ENCODE data around the gene NXF3.
"Not testable (repeated sequence)": the region's sequence is repeated elsewhere in the genome, so short reads cannot be mapped to it uniquely, and the experiment has no call there.

Gene NXF3
- total RNA-seq: 0 to 0.19 (median 0) reads per million in 3 experiments

- no peak for DNase-seq
Measured at GRCh38 chrX:103092942-103093341, at the start of gene NXF3. NXF3 (minus strand) TSS chrX:103093143; CDS start chrX:103093023, 120 bp downstream.

DNA sequence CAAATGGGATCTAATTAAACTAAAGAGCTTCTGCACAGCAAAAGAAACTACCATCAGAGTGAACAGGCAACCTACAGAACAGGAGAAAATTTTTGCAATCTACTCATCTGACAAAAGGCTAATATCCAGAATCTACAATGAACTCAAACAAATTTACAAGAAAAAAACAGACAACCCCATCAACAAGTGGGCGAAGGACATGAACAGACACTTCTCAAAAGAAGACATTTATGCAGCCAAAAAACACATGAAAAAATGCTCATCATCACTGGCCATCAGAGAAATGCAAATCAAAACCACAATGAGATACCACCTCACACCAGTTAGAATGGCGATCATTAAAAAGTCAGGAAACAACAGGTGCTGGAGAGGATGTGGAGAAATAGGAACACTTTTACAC, 43.6 kb upstream of the NXF3 start:
- DNase-seq: not testable (repeated sequence)

GRCh38 chrX:103124284-103124683, 31.3 kb upstream of the NXF3 start:
- DNase-seq: no peak

GRCh38 chrX:103120748-103121147, 27.8 kb upstream of the NXF3 start:
- DNase-seq: no peak

- DNase-seq: not testable (repeated sequence)
Measured at GRCh38 chrX:103116970-103117369, 24.0 kb upstream of the NXF3 start.

DNA sequence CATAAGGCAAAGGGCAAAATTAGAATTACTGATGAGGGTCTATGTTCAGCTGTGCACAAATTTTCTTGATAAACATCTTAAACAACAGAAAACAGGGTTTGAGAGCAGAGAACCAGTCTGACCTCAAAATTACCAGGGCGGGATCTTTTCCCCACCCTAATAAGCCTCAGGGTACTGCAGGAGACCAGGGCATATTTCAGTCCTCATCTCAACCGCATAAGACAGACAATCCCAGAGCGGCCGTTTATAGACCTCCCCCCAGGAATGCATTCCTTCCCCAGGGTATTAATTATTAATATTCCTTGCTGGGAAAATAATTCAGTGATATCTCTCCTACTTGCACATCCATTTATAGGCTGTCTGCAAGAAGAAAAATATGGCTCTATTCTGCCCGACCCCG, 16.6 kb upstream of the NXF3 start:
- not testable (repeated sequence) for DNase-seq

DNA sequence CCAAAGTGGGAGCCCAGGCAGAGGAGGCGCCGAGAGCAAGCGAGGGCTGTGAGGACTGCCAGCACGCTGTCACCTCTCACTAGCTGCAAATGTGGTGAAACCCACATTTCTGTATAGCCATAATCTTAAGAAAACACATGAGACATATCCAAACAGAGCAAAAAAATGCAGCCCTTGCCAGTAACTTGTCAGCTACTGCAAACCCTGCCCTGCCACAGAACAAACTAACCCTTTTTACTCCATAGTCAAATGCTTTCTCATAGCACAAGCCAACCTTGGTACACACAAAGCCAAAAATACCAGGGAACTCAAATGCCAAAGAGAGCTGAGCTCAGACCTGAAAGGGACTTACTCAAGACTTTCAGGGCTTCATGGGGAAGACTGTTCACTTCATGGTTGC, 14.9 kb upstream of the NXF3 start:
- DNase-seq: no peak

GRCh38 chrX:103107227-103107737, 14.3 kb upstream of the NXF3 start:
- DNase-seq: not testable (repeated sequence)

DNA sequence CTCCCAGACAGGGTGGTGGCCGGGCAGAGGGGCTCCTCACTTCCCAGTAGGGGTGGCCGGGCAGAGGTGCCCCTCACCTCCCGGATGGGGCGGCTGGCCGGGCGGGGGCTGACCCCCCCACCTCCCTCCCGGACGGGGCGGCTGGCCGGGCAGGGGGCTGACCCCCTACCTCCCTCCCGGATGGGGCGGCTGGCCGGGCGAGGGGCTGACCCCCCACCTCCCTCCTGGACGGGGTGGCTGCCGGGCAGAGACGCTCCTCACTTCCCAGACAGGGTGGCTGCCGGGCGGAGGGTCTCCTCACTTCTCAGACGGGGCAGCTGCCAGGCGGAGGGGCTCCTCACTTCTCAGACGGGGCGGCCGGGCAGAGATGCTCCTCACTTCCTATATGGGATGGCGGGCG, 11.4 kb upstream of the NXF3 start:
- DNase-seq: not testable (repeated sequence)

- DNase-seq: not testable (repeated sequence)
Measured at GRCh38 chrX:103103866-103104265, 10.9 kb upstream of the NXF3 start.

DNA sequence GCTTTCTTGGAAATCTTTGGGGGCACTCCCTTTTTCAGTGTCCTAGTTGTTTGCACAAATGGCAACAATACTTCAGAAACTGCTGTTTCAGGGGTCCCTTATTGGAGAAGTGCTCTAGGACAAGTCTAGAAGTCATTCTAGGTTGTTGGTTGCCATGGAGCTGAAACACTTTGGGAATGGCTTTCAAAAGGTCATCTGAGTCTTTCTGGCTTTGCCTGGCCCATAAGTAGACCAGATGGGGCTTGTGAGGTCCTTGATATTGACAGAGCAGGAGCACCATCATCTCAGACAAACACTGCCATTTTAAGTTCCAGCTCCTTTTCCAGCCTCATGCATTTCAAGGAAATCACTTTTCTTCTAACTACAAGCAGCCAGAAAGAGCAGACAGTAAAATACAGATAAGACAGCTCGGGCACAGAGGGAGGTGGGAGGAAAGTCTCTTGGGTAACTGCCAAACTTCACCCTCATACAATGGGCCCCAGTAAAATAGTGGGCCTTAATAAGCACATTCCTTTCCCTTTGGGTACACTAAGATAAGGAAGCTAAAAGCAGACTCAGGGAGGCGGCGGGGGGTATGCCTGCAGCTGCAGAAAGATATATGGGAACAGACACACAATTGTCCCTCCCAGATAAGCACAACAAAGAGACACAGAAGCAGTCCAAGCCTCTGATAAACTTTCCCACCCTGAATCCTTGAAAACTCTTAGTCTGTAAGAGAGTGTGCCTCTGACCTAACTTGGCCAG, 8.5 kb upstream of the NXF3 start:
- DNase-seq: no peak

GRCh38 chrX:103100484-103100883, 7.5 kb upstream of the NXF3 start:
- no peak for DNase-seq

- DNase-seq: no peak
Measured at GRCh38 chrX:103099691-103100090, 6.7 kb upstream of the NXF3 start.

- DNase-seq: no peak
Measured at GRCh38 chrX:103098488-103098887, 5.5 kb upstream of the NXF3 start.

- no peak for DNase-seq
Measured at GRCh38 chrX:103081051-103081450, 11.9 kb downstream of the NXF3 start.

DNA sequence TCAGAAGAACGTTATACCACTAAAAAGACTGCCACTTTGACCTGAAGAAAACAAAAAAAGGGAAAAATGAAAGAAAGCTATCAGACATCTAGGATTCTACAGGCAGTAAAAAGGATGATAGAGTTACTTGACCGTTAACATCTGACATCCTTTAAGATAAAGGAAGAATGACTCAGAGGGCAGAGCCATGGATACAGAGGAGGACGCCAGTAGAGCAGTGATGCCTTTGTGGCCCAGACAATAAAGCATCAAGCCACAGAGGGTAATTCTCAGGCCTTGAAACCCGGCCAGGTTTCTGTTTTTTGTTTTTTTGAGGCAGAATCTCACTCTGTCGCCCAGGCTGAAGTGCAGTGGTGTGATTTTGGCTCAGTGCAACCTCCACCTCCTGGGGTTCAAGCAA, 19.5 kb downstream of the NXF3 start:
- no peak for DNase-seq

DNA sequence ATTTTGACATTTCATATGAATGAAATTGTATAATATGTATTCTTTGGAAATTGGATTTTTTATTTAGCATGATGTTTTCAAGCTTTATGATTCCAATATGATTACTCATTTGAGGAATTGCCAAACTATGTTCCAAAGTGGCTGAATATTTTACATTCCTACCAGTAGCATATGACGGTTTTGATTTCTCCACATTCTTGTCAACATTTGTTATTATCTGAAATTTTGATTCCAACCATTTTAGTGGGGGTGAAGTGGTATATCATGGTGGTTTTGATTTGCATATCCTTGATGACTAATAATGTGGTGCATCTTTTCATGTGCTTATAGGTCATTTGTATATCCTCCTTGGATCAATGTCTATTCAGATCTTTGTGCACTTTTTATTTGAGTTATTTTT, 26.3 kb downstream of the NXF3 start:
- DNase-seq: no peak

GRCh38 chrX:103063918-103064434, 29.0 kb downstream of the NXF3 start, which contains the start of gene BEX1:
BEX1 (minus strand) TSS chrX:103064171; CDS start chrX:103063274, 897 bp downstream.
- DNase-seq: peak; percentile 2

GRCh38 chrX:103063191-103063845, 29.6 kb downstream of the NXF3 start:
- no peak for DNase-seq

- no peak for DNase-seq
Measured at GRCh38 chrX:103061486-103061885, 31.5 kb downstream of the NXF3 start.

GRCh38 chrX:103056902-103057301, 36.0 kb downstream of the NXF3 start:
- no peak for DNase-seq

GRCh38 chrX:103052625-103053024, 40.3 kb downstream of the NXF3 start:
- DNase-seq: no peak

DNA sequence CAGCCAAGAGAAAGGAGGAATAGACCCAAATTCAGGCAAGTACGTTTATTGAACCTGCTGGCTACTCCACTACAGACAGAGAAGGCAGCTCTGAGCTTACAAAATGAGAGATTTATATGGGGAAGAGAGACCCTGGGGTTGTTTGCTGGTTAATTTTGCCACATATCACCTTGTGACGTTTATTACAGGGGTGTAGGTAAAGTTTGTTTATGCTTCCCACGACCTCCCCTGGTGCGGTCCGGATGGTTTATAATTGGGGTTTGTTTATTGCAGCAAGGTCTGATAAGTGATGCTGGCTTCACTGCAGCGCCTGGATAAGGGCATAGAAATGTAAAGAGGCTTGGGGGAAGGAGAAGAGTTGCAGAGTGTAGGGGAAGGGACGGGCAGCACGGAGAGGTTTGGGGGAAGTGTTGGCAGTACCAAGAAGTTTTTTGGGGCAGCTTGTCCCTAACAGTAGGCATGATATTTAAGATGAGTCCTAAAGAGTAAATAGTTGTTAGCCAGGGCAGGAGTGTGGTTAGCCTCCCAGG, 41.6 kb downstream of the NXF3 start:
- no peak for DNase-seq

- not testable (repeated sequence) for DNase-seq
Measured at GRCh38 chrX:103033371-103033770, 59.6 kb downstream of the NXF3 start.
